Endodermal cell (in vitro differentiated cells): ENCODE measurements around the gene GCGR. TPM values are rescaled to one million over a fixed set of nuclear protein-coding genes. Genes with fewer than 3 reads are reported as not detected.

Source experiments
- DNase-seq: peaks from one replicate; pipeline ENCODE4 v3.0.0-alpha.2; 2017
- H3K27ac ChIP-seq: 2 replicates; pipeline ENCODE4 v1.5.1; 2013; ENCODE audit warnings: mild to moderate bottlenecking, low read depth, low read length, moderate library complexity
- H3K27me3 ChIP-seq: 2 replicates; pipeline ENCODE4 v1.6.1; 2013; ENCODE audit warnings: mild to moderate bottlenecking, low read length, moderate library complexity; ENCODE audit not compliant: insufficient read depth, control insufficient read depth, poor library complexity, severe bottlenecking
- H3K36me3 ChIP-seq: 2 replicates; pipeline ENCODE4 v1.7.0; 2013; ENCODE audit warnings: mild to moderate bottlenecking, low read length, moderate library complexity; ENCODE audit not compliant: control insufficient read depth, insufficient read depth
- H3K4me1 ChIP-seq: one replicate; pipeline ENCODE4 v1.7.0; 2013; ENCODE audit warnings: low read length; ENCODE audit not compliant: control insufficient read depth, insufficient read depth
- H3K4me3 ChIP-seq: 2 replicates; pipeline ENCODE4 v1.5.1; 2013; ENCODE audit warnings: mild to moderate bottlenecking, low read length, moderate library complexity
- H3K9ac ChIP-seq: 2 replicates; pipeline ENCODE4 v1.6.1; 2013; ENCODE audit warnings: mild to moderate bottlenecking, low read length, moderate library complexity; ENCODE audit not compliant: poor library complexity, severe bottlenecking; ENCODE audit errors: extremely low read depth
- H3K9me3 ChIP-seq: 2 replicates; pipeline ENCODE4 v1.6.1; 2013; ENCODE audit warnings: mild to moderate bottlenecking, low read length, moderate library complexity; ENCODE audit not compliant: control insufficient read depth
- H3K27ac Mint-ChIP-seq: 2 replicates; pipeline ENCODE4 v1.8.0; 2020; ENCODE audit warnings: mixed read lengths
- H3K27me3 Mint-ChIP-seq: 2 replicates; pipeline ENCODE4 v1.8.0; 2021; ENCODE audit warnings: mild to moderate bottlenecking, mixed read lengths; ENCODE audit not compliant: insufficient read depth
- H3K36me3 Mint-ChIP-seq: 2 replicates; pipeline ENCODE4 v1.8.0; 2020; ENCODE audit warnings: low read depth, mixed read lengths
- H3K4me1 Mint-ChIP-seq: 2 replicates; pipeline ENCODE4 v1.8.0; 2020; ENCODE audit warnings: mixed read lengths
- H3K4me3 Mint-ChIP-seq: 2 replicates; pipeline ENCODE4 v1.8.0; 2020; ENCODE audit warnings: mild to moderate bottlenecking, moderate library complexity, mixed read lengths
- H3K9me3 Mint-ChIP-seq: 2 replicates; pipeline ENCODE4 v1.8.0; 2020; ENCODE audit warnings: mild to moderate bottlenecking, mixed read lengths
- WGBS, 2 experiments: methylation state at CpG; one replicate each; pipeline versions ENCODE4 v1.1.5 to v1.1.7; 2013; ENCODE audit warnings: missing lambda C conversion rate in 2 of 2, mixed read lengths in 1 of 2; ENCODE audit not compliant: insufficient coverage in 1 of 2, insufficient read length in 1 of 2; 5-methylcytosine and 5-hydroxymethylcytosine counted together
- total RNA-seq, 2 donors: library from RNA; stranded (reverse); fragmentation: NEBNext Ultra II Directional in 1 of 2; extraction: Animal tissue kit (Norgen Biotek cat#: 25700) in 1 of 2; gene quantifications; 2 replicates in 1 of 2; 3 replicates in 1 of 2; pipeline ENCODE4 v1.2.1, GENCODE V29; 2021
- TF ChIP-seq, protein P1 (sequence below): fragments of 200-600 bp; sonication (generic); conservative IDR thresholded peaks from 2 replicates; pipeline ENCODE4 v1.5.0; 2021; ENCODE audit warnings: antibody characterized with exemption, mild to moderate bottlenecking

GCGR gene
- total RNA-seq, 2 donors from 2014 or later: 4.0 TPM; not detected in 1

GRCh38 chr17:81844887-81845286 is 40.9 kb downstream of the GCGR start:
- Histone ChIP-seq H3K9me3 (no peaks in the 10 kb centered on the region), H3K4me1 (no peaks in the 10 kb centered on the region), H3K27ac (no peak overlapping the region), H3K27me3 (no peaks in the 10 kb centered on the region), H3K36me3 (peaks cover 65% of the 10 kb centered on the region), H3K9ac (no peak overlapping the region), H3K4me3 (no peak overlapping the region)
- H3K4me3 Mint-ChIP-seq: no peak overlapping the region
- H3K27ac Mint-ChIP-seq: no peak overlapping the region
- DNase-seq: no peak
- H3K36me3 Mint-ChIP-seq: peaks cover 42% of the 10 kb centered on the region
- WGBS, 2 experiments: 95 to 99% methylated on average over 8 to 13 of the region's 13 CpGs
- TF ChIP-seq, protein P1, sequence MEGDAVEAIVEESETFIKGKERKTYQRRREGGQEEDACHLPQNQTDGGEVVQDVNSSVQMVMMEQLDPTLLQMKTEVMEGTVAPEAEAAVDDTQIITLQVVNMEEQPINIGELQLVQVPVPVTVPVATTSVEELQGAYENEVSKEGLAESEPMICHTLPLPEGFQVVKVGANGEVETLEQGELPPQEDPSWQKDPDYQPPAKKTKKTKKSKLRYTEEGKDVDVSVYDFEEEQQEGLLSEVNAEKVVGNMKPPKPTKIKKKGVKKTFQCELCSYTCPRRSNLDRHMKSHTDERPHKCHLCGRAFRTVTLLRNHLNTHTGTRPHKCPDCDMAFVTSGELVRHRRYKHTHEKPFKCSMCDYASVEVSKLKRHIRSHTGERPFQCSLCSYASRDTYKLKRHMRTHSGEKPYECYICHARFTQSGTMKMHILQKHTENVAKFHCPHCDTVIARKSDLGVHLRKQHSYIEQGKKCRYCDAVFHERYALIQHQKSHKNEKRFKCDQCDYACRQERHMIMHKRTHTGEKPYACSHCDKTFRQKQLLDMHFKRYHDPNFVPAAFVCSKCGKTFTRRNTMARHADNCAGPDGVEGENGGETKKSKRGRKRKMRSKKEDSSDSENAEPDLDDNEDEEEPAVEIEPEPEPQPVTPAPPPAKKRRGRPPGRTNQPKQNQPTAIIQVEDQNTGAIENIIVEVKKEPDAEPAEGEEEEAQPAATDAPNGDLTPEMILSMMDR: no peak
- H3K9me3 Mint-ChIP-seq: no peaks in the 10 kb centered on the region
- no peaks in the 10 kb centered on the region for H3K4me1 Mint-ChIP-seq
- no peaks in the 10 kb centered on the region for H3K27me3 Mint-ChIP-seq

DNA sequence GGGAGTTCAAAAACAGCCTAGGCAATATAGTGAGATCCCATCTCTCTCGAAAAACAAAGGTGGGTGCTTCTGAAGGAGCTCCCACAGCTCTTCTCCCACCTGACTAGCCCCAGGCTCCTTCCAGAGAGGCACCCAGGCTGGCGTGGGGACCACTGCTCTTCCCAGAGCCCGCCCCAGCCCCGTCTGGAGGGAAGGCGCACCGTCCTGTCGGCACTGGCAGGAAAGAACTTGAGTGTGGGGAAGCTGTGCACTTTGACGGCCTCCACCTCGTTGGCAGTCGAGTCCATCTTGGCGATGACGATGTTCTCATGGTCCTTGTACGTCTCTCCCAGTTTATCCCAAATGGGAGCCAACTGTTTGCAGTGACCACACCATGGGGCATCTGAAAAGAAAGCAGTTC is 41.4 kb downstream of the GCGR start:
- WGBS, 2 experiments: 91 to 99% methylated on average over 7 to 13 of the region's 13 CpGs

DNA sequence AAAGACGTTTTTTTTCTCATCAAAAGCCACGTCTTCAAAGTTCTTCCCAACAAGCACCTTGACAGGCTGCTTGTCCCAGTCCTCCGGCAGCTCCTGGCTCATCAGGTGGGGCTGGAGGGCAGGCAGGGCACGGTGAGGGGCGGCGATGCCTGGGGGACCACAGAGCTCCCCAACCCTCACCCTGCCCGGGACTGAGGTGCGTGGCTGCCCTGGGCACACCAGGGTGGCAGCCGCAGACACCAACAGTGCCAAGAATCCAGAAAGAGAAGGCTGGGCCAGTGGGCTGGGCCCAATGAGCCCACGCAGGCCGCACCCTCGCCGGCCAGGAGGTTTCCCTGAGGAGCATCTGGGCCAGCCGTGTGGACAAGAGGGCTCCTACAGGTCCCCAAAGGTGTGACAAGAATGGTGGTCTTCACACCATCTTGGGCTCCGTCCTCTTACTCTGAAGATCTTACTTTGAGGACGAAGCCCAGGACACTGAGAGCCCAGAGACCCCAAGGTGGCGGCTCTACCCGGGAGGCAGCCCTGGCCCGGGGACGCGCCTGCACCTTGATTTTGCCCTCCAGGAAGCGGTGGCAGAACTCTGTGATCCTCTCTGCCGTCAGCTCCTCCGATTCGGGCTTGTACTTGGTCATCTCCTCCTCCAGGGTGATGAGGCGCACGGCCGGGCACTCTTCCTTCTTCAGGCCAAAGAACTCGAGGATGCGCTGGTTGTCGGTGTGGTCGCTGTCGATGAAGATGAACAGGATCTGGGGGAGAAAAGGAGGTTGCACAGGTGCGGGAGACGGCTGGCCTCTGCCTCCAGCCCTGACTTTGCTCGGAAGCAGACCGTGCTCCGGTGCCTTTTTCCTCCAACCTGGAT is 42.2 kb downstream of the GCGR start:
- H3K4me3 ChIP-seq: no peak overlapping the region
- Mint-ChIP-seq H3K4me1 (no peaks in the 10 kb centered on the region), H3K27me3 (no peaks in the 10 kb centered on the region), H3K27ac (peak overlapping the region; percentile 21), H3K9me3 (no peaks in the 10 kb centered on the region), H3K4me3 (no peak overlapping the region), H3K36me3 (peaks cover 47% of the 10 kb centered on the region)
- H3K36me3 ChIP-seq: peaks cover 70% of the 10 kb centered on the region
- H3K4me1 ChIP-seq: no peaks in the 10 kb centered on the region
- H3K27ac ChIP-seq: no peak overlapping the region
- H3K27me3 ChIP-seq: no peaks in the 10 kb centered on the region
- no peak overlapping the region for H3K9ac ChIP-seq
- WGBS, 2 experiments: 96 to 98% methylated on average over 31 to 38 of the region's 38 CpGs
- TF ChIP-seq, protein P1: no peak
- DNase-seq: no peak
- H3K9me3 ChIP-seq: no peaks in the 10 kb centered on the region

More for the DNA sequence above, 41.4 kb downstream of the GCGR start:
- TF ChIP-seq, protein P1: no peak
- Histone ChIP-seq H3K9me3 (no peaks in the 10 kb centered on the region), H3K27me3 (no peaks in the 10 kb centered on the region), H3K9ac (no peak overlapping the region), H3K36me3 (peaks cover 65% of the 10 kb centered on the region), H3K27ac (no peak overlapping the region), H3K4me3 (no peak overlapping the region), H3K4me1 (no peaks in the 10 kb centered on the region)
- H3K27me3 Mint-ChIP-seq: no peaks in the 10 kb centered on the region
- DNase-seq: no peak
- no peaks in the 10 kb centered on the region for H3K4me1 Mint-ChIP-seq
- H3K27ac Mint-ChIP-seq: no peak overlapping the region
- no peak overlapping the region for H3K4me3 Mint-ChIP-seq
- peaks cover 42% of the 10 kb centered on the region for H3K36me3 Mint-ChIP-seq
- H3K9me3 Mint-ChIP-seq: no peaks in the 10 kb centered on the region
